Activated naive CD4-positive, alpha-beta T cell treated with anti-CD3 and anti-CD28 coated beads, Interleukin-2, amount 50 U/mL, for 72 hours (primary cell): Measurements from ENCODE around the gene EN2. TPM values are rescaled to one million over a fixed set of nuclear protein-coding genes. Genes with fewer than 3 reads are reported as not detected.

Experiments
- ATAC-seq, 2 donors: fragments of 150-1000 bp; cut with Tn5 transposase; 2 replicates each; pipeline ENCODE4 v1.10.0; 2021; ENCODE audit warnings: mild to moderate bottlenecking in 2 of 2, moderate library complexity in 2 of 2
- DNase-seq, 2 donors: peaks; one replicate each; pipeline ENCODE4 v3.0.0; 2021 to 2022; ENCODE audit warnings: low spot score in 2 of 2
- H3K27ac Mint-ChIP-seq, 2 donors: one replicate each; pipeline ENCODE4 v1.8.0; 2022; ENCODE audit warnings: mild to moderate bottlenecking in 2 of 2, mixed read lengths in 2 of 2
- H3K36me3 Mint-ChIP-seq, 2 donors: one replicate each; pipeline ENCODE4 v1.8.0; 2022; ENCODE audit warnings: mixed read lengths in 2 of 2
- H3K9me3 Mint-ChIP-seq, 2 donors: one replicate each; pipeline ENCODE4 v1.8.0; 2022; ENCODE audit warnings: mixed read lengths in 2 of 2
- total RNA-seq, 2 donors: library from RNA; stranded (reverse); gene quantifications; one replicate each; pipeline ENCODE4 v1.2.3, GENCODE V29; 2022

The EN2 gene
- total RNA-seq, 2 donors from 2014 or later, result not detected

GRCh38 chr7:155423337-155424285 lies 34.3 kb upstream of the EN2 start:
- Mint-ChIP-seq H3K27ac (no peak overlapping the region), H3K36me3 (no peaks in the 10 kb centered on the region), H3K9me3 (no peaks in the 10 kb centered on the region)
- no peak for DNase-seq
- ATAC-seq, result no peak

GRCh38 chr7:155424301-155425010 lies 33.5 kb upstream of the EN2 start:
- H3K9me3 Mint-ChIP-seq, result no peaks in the 10 kb centered on the region
- no peaks in the 10 kb centered on the region for H3K36me3 Mint-ChIP-seq
- no peak for ATAC-seq
- no peak overlapping the region for H3K27ac Mint-ChIP-seq
- DNase-seq, result no peak

- no peak for ATAC-seq
- no peaks in the 10 kb centered on the region for H3K9me3 Mint-ChIP-seq
- no peak overlapping the region for H3K27ac Mint-ChIP-seq
Observed at GRCh38 chr7:155425011-155425340, 33.0 kb upstream of the EN2 start.

GRCh38 chr7:155425887-155426286 lies 32.0 kb upstream of the EN2 start:
- H3K27ac Mint-ChIP-seq, result no peak overlapping the region
- no peaks in the 10 kb centered on the region for H3K36me3 Mint-ChIP-seq
- no peak for ATAC-seq
- no peak for DNase-seq
- no peaks in the 10 kb centered on the region for H3K9me3 Mint-ChIP-seq

More at GRCh38 chr7:155425011-155425340, 33.0 kb upstream of the EN2 start:
- DNase-seq, result no peak
- no peaks in the 10 kb centered on the region for H3K36me3 Mint-ChIP-seq

- no peak for ATAC-seq
- H3K27ac Mint-ChIP-seq, result no peak overlapping the region
- no peaks in the 10 kb centered on the region for H3K36me3 Mint-ChIP-seq
- DNase-seq, result no peak
- no peaks in the 10 kb centered on the region for H3K9me3 Mint-ChIP-seq
Observed at GRCh38 chr7:155426543-155427410, 31.2 kb upstream of the EN2 start.

- Mint-ChIP-seq H3K36me3 (no peaks in the 10 kb centered on the region), H3K9me3 (no peaks in the 10 kb centered on the region), H3K27ac (no peak overlapping the region)
- no peak for DNase-seq
- no peak for ATAC-seq
Observed at GRCh38 chr7:155427411-155428038, 30.4 kb upstream of the EN2 start.

- no peak for ATAC-seq
- no peak for DNase-seq
- H3K36me3 Mint-ChIP-seq, result no peaks in the 10 kb centered on the region
- H3K27ac Mint-ChIP-seq, result no peak overlapping the region
- H3K9me3 Mint-ChIP-seq, result no peaks in the 10 kb centered on the region
Observed at GRCh38 chr7:155428171-155428834, 29.6 kb upstream of the EN2 start.

- no peaks in the 10 kb centered on the region for H3K36me3 Mint-ChIP-seq
- ATAC-seq (no peak), DNase-seq (no peak)
- no peak overlapping the region for H3K27ac Mint-ChIP-seq
- no peaks in the 10 kb centered on the region for H3K9me3 Mint-ChIP-seq
Observed at GRCh38 chr7:155429651-155430050, 28.3 kb upstream of the EN2 start.

GRCh38 chr7:155430606-155431005 lies 27.3 kb upstream of the EN2 start:
- Mint-ChIP-seq H3K9me3 (no peaks in the 10 kb centered on the region), H3K27ac (no peak overlapping the region), H3K36me3 (no peaks in the 10 kb centered on the region)
- ATAC-seq, result no peak
- DNase-seq, result no peak

- ATAC-seq, result no peak
- Mint-ChIP-seq H3K27ac (peak overlapping the region in 1 of 2 donors; percentile 19), H3K36me3 (no peaks in the 10 kb centered on the region), H3K9me3 (peaks cover 0 to under 1% of the 10 kb centered on the region in 2 donors)
- no peak for DNase-seq
Observed at GRCh38 chr7:155431231-155431630, 26.7 kb upstream of the EN2 start.

GRCh38 chr7:155431711-155432110 lies 26.2 kb upstream of the EN2 start:
- no peak overlapping the region for H3K27ac Mint-ChIP-seq
- no peaks in the 10 kb centered on the region for H3K36me3 Mint-ChIP-seq
- peaks cover 0 to 3% of the 10 kb centered on the region in 2 donors for H3K9me3 Mint-ChIP-seq
- DNase-seq (no peak), ATAC-seq (no peak)

GRCh38 chr7:155435110-155435509 lies 22.8 kb upstream of the EN2 start:
- Mint-ChIP-seq H3K27ac (no peak overlapping the region), H3K36me3 (no peaks in the 10 kb centered on the region), H3K9me3 (peaks cover 0 to 3% of the 10 kb centered on the region in 2 donors)
- ATAC-seq, result no peak
- no peak for DNase-seq

- no peak for DNase-seq
- Mint-ChIP-seq H3K27ac (no peak overlapping the region), H3K9me3 (peaks cover 0 to 3% of the 10 kb centered on the region in 2 donors), H3K36me3 (no peaks in the 10 kb centered on the region)
- no peak for ATAC-seq
Observed at GRCh38 chr7:155437836-155438235, 20.1 kb upstream of the EN2 start.

GRCh38 chr7:155438777-155439176 lies 19.2 kb upstream of the EN2 start:
- ATAC-seq (no peak), DNase-seq (no peak)
- Mint-ChIP-seq H3K9me3 (peaks cover 0 to 3% of the 10 kb centered on the region in 2 donors), H3K27ac (no peak overlapping the region), H3K36me3 (no peaks in the 10 kb centered on the region)

GRCh38 chr7:155439311-155440017 lies 18.5 kb upstream of the EN2 start:
- DNase-seq (no peak), ATAC-seq (no peak)
- Mint-ChIP-seq H3K27ac (no peak overlapping the region), H3K36me3 (no peaks in the 10 kb centered on the region), H3K9me3 (peaks cover 0 to 3% of the 10 kb centered on the region in 2 donors)
